Pons (tissue), 1 donor: ENCODE measurements around the gene GDPD5.

Experiments used
- DNase-seq: peaks from one replicate; pipeline ENCODE4 v3.0.0-alpha.2; 2016; ENCODE audit warnings: low spot score

Gene GDPD5

DNA sequence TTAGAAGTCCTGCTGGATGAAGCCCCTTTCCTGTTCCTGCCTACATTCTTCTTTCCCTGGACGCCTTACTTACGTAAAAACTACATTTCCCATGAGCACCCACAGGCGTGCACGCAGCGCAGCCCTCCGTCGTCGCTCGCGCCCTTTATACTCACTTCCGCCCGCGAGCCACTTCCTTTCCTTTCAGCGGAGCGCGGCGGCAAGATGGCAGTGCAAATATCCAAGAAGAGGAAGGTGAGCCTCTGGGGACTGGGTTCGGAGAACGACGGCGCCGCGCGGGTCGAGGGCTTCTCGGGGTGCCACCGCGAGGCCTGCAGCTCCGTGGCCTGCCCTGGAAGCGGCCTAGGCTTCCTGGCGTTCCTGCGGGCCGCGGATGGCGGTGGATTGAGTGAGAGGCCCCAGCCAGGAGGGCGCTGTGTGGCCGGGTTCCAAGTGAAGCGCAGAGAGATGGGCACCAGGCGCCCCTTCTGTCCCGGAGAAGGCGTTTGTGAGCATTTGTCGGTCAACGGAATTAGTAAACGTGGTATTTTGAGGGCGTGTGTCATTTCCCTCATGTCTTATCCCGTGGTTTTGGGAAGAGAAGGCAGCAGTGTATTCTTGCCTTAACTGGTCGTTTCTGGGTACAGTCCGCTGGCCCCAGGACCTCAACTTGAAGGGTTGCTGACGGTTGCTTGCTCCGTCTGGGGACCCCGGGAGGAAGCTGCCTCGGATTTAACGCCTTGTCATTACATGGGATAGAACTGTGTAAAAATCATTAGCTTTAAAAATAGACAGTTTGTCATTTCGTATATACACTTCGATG lies 126.2 kb downstream of the GDPD5 start, which contains the start of gene RPS3:
RPS3 (plus strand) TSS at position 175 of the 802 bp plus-strand sequence; CDS start at position 205, 30 bp downstream.
- DNase-seq, result peak; percentile 93

- DNase-seq, result no peak
These were observed 126.8 kb downstream of the GDPD5 start for GRCh38 chr11:75398906-75399305.

DNA sequence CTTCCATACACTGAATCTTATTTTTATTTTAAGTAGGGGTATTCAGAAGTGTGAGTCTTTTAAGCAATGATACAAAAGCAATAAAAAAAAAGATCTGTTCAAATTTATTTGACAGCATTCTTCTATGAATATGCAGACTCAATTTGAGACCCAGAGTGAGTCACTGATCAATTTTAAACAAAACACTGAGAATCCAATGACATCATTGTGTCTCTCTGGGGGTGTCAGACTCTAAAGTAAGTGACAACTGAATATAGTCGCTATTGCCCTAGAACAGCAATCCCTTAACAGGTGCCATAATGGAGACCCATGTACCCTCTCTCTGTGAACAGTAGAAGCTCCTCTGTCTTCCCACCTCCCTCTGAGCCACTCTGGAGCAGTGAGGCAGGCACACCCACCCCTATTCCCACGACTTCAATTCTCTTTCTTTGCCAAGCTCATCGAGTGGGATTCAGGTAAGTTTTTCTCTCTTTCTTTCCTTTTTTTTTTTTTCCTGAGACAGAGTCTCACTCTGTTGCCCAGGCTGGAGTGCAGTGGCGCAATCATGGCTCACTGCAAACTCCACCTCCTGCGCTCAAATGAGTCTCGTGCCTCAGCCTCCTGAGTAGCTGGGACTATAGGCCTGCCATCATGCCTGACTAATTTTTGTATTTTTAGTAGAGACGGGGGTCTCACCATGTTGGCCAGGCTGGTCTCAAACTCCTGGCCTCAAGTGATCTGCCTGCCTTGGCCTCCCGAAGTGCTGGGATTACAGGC lies 131.5 kb downstream of the GDPD5 start:
- no peak for DNase-seq

- DNase-seq, result no peak
These were observed 135.8 kb downstream of the GDPD5 start for GRCh38 chr11:75389925-75390324.

GRCh38 chr11:75389276-75389605 lies 136.5 kb downstream of the GDPD5 start:
- DNase-seq, result no peak

- DNase-seq, result peak; percentile 82
These were observed 137.1 kb downstream of the GDPD5 start for GRCh38 chr11:75388386-75389275.

DNA sequence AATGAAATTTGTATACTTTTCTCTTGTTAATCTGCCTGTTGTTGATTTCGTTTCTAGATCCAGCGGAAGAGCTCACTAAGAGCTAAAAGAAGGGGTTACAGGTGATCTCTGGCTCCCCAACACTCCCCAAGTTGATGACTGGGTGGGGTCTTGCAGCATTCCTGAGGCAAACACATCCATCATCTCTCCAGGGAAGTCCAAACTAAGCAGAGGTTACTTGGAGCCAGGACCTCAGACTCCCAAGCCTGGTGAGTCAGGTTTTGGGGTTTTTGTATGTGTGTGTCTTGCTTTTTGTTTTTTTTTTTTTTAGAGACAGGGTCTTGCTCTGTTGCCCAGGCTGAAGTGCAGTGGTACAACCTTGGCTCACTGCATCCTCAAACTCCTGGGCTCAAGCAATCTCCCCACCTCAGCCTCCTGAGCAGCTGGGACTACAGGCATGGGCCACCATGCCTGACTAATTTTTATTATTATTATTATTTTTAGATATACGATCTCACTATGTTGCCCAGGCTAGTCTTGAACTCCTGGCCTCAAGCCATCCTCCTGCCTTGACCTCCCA lies 137.9 kb downstream of the GDPD5 start:
- DNase-seq, result no peak

DNA sequence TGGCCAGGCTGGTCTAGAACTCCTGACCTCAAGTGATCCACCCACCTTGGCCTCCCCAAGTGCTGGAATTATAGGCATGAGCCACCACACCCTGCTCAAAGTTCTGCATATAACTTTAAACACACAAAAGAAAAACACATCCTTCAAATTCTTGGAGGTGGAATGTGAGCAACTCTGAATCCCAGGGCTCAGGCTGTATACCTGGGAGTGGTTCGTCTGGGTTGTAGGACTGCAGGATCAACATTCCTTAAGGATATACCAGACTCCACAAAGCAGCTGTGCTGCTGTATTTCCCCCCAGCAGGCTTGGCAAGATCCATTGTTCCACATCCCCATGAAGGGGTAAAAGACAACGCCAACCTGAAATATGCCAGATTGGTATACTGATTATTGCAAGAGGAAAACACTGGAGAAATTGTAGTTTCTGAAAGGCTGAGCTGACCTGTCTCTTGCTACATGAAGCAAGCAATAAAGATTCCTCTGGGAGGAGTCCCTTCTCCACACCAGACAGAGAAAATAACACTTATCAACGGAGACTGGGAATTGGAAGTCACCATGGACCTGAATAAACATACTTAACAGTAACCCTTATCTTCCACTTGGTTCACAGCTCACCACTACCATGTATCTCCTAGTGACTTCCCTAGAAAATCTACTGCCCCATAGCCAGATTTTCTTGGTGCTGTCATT lies 138.7 kb downstream of the GDPD5 start:
- DNase-seq, result no peak
